MCF 10A (cell line): ENCODE results near the gene KLK12. TPM values are rescaled to one million over a fixed set of nuclear protein-coding genes. Genes with fewer than 3 reads are reported as not detected.

ENCODE experiments used
- BruUV-seq: library from RNA; stranded (reverse); fragments of 400-500 nt; replicated peaks from 2 replicates; lab custom pipeline; 2021; lab: Mats Ljungman, UMichigan
- CTCF ChIA-PET: fragments of 300-600 bp; sonication (Branson Sonifier 250); formaldehyde crosslinking; extraction: SDS; loops from one replicate; lab custom pipeline; 2021; ENCODE audit warnings: antibody characterized with exemption, inconsistent platforms; lab: Yijun Ruan, JAX
- POLR2A ChIA-PET: fragments of 300-600, 350-650 bp; sonication (Branson Sonifier 250); formaldehyde crosslinking; extraction: SDS; loops from one replicate; lab custom pipeline; 2020; ENCODE audit warnings: antibody characterized with exemption, inconsistent platforms; lab: Yijun Ruan, JAX
- DNase-seq: peaks from one replicate; pipeline ENCODE4 v3.0.0-alpha.2; 2018; ENCODE audit not compliant: unreplicated experiment
- H3K27ac Mint-ChIP-seq: one replicate; pipeline ENCODE4 v1.8.0; 2022; ENCODE audit warnings: mild to moderate bottlenecking, low read depth, mixed read lengths; ENCODE audit not compliant: unreplicated experiment
- H3K27me3 Mint-ChIP-seq: one replicate; pipeline ENCODE4 v1.8.0; 2022; ENCODE audit warnings: mixed read lengths; ENCODE audit not compliant: insufficient read depth, unreplicated experiment
- H3K36me3 Mint-ChIP-seq: one replicate; pipeline ENCODE4 v1.8.0; 2022; ENCODE audit warnings: mild to moderate bottlenecking, moderate library complexity, mixed read lengths; ENCODE audit not compliant: insufficient read depth, unreplicated experiment
- H3K4me1 Mint-ChIP-seq: one replicate; pipeline ENCODE4 v1.8.0; 2022; ENCODE audit warnings: mixed read lengths; ENCODE audit not compliant: insufficient read depth, unreplicated experiment
- H3K4me3 Mint-ChIP-seq: one replicate; pipeline ENCODE4 v1.8.0; 2022; ENCODE audit warnings: mild to moderate bottlenecking, moderate library complexity, mixed read lengths; ENCODE audit not compliant: unreplicated experiment
- H3K9me3 Mint-ChIP-seq: one replicate; pipeline ENCODE4 v1.8.0; 2022; ENCODE audit warnings: mixed read lengths; ENCODE audit not compliant: unreplicated experiment
- intact Hi-C: fragments of 100-400 bp; cut with micrococcal nuclease; formaldehyde crosslinking; loops from 2 replicates; pipeline ENCODE4 v1.14.1; 2022
- total RNA-seq: library from RNA; stranded (reverse); gene quantifications from 2 replicates; pipeline ENCODE4 v1.2.3, GENCODE V29; 2022
- TF ChIP-seq, protein P1 (sequence below): fragments of 200-600 bp; IDR thresholded peaks from one replicate; pipeline ENCODE4 v1.8.0; 2022; ENCODE audit warnings: antibody characterized with exemption, mild to moderate bottlenecking; ENCODE audit not compliant: unreplicated experiment

Gene KLK12
- total RNA-seq, 1 experiment from 2014 or later = not detected

DNA sequence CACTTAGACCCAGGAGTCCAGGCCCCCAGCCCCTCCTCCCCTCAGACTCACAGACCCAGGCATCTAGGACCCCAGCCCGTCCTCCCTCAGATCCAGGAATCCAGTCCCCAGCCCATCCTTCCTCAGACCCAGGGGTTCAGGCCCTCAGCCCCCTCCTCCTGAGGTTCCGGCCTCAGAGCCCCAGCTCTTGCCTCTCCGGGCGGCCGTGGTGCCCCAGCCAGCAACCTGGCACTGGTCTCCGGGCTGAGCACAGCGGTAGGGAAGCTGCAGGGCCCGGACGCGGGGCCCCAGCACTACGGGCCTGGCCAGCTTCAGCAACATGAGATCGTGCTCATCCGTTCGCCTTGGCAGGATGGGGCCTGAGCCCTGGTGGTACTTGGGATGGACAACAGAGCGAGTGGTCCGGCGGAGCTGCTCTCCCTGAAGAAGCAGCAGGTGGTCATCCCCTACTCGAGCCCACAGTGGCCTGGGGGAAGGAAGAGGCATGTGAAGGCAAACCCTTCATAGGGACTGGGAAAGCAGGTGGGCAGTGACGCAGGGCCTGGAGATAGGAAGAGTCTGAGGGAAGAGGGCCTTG lies 19.0 kb downstream of the KLK12 start:
- DNase-seq = no peak
- Mint-ChIP-seq H3K9me3 (no peaks in the 10 kb centered on the region), H3K27ac (no peak overlapping the region), H3K4me3 (no peak overlapping the region), H3K4me1 (peaks cover 8% of the 10 kb centered on the region), H3K27me3 (peaks cover 40% of the 10 kb centered on the region), H3K36me3 (no peaks in the 10 kb centered on the region)
- ChIA-PET CTCF (interaction anchor here (0.6 to 2.8 kb wide), 6 partner anchors 19 to 142 kb away, joined by 3 to 13 read pairs (median 6); partner anchors contain the start of genes KLK12 and KLK2), POLR2A (no interaction called here)
- TF ChIP-seq, protein P1, sequence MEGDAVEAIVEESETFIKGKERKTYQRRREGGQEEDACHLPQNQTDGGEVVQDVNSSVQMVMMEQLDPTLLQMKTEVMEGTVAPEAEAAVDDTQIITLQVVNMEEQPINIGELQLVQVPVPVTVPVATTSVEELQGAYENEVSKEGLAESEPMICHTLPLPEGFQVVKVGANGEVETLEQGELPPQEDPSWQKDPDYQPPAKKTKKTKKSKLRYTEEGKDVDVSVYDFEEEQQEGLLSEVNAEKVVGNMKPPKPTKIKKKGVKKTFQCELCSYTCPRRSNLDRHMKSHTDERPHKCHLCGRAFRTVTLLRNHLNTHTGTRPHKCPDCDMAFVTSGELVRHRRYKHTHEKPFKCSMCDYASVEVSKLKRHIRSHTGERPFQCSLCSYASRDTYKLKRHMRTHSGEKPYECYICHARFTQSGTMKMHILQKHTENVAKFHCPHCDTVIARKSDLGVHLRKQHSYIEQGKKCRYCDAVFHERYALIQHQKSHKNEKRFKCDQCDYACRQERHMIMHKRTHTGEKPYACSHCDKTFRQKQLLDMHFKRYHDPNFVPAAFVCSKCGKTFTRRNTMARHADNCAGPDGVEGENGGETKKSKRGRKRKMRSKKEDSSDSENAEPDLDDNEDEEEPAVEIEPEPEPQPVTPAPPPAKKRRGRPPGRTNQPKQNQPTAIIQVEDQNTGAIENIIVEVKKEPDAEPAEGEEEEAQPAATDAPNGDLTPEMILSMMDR = no peak
- intact Hi-C loops = loop anchor here (1.0 kb wide), 1 partner anchor 85 kb away; no protein-coding TSS in a partner anchor
- BruUV-seq = no TSS peak

DNA sequence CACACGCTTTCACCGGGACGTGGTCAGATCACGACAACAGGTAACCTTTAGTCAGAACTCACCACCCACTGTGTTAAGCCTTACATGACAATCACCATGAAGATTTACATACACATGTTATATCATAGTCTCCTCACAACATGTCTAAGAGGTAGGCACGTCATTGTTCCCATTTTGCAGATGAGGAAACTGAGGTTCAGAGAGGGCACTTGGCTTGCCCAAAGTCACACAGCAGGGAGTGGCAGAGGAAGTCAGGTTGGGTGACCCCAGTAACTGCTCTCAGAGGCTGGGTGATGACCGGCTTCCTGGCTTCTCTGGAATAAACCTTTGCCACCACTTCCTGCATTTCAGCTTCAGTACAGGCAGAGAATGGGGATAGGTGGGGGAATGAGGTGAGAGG lies 20.6 kb downstream of the KLK12 start:
- H3K4me1 Mint-ChIP-seq = peaks cover 7% of the 10 kb centered on the region
- H3K4me3 Mint-ChIP-seq = no peak overlapping the region
- no peaks in the 10 kb centered on the region for H3K36me3 Mint-ChIP-seq
- CTCF ChIA-PET = no interaction called here
- no peak overlapping the region for H3K27ac Mint-ChIP-seq
- H3K9me3 Mint-ChIP-seq = no peaks in the 10 kb centered on the region
- POLR2A ChIA-PET = no interaction called here
- no TSS peak for BruUV-seq
- DNase-seq = no peak
- intact Hi-C loops = no loop called here
- TF ChIP-seq, protein P1 = no peak
- H3K27me3 Mint-ChIP-seq = peaks cover 29% of the 10 kb centered on the region

DNA sequence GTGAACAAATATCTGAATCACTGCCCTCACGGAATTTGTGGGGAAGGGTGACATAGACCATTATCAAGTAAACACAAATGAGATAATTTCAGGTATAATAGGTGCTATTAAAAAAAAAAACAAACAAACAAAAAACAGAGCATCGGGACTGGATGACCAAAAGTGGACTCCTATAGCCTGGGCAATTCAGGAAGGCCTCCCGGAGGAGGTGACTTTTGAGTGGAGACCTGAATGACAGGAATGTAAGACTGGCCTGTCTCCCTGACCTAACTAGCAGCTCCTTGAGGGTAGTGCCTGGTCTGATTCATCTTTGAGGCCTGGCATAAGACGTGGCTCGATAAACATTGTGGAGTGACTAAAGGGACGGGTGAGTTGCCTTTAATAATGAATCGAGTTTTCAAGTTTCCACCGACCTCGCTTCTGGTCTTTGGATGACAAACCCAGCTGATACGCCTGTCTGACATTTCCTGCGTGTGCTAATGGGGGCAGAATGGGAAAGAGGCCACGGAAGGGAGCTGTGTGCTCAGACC lies 22.1 kb downstream of the KLK12 start:
- intact Hi-C loops = no loop called here
- Mint-ChIP-seq H3K27ac (no peak overlapping the region), H3K4me3 (no peak overlapping the region), H3K4me1 (peaks cover 7% of the 10 kb centered on the region), H3K9me3 (no peaks in the 10 kb centered on the region), H3K27me3 (peaks cover 15% of the 10 kb centered on the region), H3K36me3 (no peaks in the 10 kb centered on the region)
- ChIA-PET POLR2A (no interaction called here), CTCF (interaction anchor here (1.0 kb wide), 1 partner anchor 84 kb away, joined by 3 read pairs; no protein-coding TSS in a partner anchor)
- no TSS peak for BruUV-seq
- TF ChIP-seq, protein P1 = no peak
- no peak for DNase-seq

DNA sequence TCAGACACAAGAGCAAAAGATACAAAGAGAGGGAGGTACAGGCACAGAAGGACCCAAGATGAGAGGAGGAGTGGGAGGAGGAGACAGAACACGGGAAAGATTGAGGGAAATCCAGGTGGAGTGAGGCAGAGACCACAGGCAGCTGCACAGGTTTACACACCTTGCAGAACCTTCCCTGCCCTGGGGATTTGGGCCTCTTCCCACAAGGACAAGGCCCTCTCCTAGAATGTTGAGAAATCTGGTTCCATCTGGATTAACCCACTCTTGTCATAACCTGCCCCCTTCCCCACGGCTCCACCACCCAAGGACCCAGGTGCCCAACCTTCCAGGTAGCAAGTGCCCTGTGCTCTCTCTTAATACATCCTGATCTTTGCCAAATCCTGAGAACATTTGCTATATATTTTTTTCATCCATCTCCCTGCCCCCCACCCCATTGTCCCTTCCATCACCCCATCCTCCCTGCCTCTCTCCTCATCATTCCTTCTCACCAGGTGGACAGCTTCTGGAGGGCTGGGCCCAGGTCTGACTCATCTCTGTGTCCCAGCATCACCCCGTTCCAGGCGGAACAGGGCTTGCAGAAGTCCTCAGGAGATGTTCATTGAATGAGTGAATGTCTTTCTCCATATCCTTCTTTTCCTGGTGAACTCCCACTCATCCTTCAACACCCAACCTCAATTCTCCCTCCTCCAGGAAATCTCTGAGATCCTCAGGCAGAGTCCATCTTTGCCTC lies 24.6 kb downstream of the KLK12 start:
- no peak overlapping the region for H3K27ac Mint-ChIP-seq
- BruUV-seq = no TSS peak
- no peaks in the 10 kb centered on the region for H3K27me3 Mint-ChIP-seq
- peaks cover 7% of the 10 kb centered on the region for H3K4me1 Mint-ChIP-seq
- intact Hi-C loops = no loop called here
- H3K36me3 Mint-ChIP-seq = no peaks in the 10 kb centered on the region
- TF ChIP-seq, protein P1 = no peak
- no peaks in the 10 kb centered on the region for H3K9me3 Mint-ChIP-seq
- peak; percentile 5 for DNase-seq
- POLR2A ChIA-PET = no interaction called here
- H3K4me3 Mint-ChIP-seq = no peak overlapping the region
- CTCF ChIA-PET = interaction anchor here (0.7 kb wide), 2 partner anchors 11 to 90 kb away, joined by 4 read pairs; no protein-coding TSS in a partner anchor
